ENCODE results near the gene MYO19. TPM values are rescaled to one million over a fixed set of nuclear protein-coding genes. Genes with fewer than 3 reads are reported as not detected.

The MYO19 gene, protein sequence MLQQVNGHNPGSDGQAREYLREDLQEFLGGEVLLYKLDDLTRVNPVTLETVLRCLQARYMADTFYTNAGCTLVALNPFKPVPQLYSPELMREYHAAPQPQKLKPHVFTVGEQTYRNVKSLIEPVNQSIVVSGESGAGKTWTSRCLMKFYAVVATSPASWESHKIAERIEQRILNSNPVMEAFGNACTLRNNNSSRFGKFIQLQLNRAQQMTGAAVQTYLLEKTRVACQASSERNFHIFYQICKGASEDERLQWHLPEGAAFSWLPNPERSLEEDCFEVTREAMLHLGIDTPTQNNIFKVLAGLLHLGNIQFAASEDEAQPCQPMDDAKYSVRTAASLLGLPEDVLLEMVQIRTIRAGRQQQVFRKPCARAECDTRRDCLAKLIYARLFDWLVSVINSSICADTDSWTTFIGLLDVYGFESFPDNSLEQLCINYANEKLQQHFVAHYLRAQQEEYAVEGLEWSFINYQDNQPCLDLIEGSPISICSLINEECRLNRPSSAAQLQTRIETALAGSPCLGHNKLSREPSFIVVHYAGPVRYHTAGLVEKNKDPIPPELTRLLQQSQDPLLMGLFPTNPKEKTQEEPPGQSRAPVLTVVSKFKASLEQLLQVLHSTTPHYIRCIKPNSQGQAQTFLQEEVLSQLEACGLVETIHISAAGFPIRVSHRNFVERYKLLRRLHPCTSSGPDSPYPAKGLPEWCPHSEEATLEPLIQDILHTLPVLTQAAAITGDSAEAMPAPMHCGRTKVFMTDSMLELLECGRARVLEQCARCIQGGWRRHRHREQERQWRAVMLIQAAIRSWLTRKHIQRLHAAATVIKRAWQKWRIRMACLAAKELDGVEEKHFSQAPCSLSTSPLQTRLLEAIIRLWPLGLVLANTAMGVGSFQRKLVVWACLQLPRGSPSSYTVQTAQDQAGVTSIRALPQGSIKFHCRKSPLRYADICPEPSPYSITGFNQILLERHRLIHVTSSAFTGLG
- 65.8 and 65.9 TPM in 2 replicates for total RNA-seq
- long read RNA-seq, full-length matches to known transcripts: 48 of 86 reads
- long read RNA-seq, partial matches to known transcripts: 17 of 86 reads
- long read RNA-seq, other reads (novel, unspliced or antisense): 21 of 86 reads

DNA sequence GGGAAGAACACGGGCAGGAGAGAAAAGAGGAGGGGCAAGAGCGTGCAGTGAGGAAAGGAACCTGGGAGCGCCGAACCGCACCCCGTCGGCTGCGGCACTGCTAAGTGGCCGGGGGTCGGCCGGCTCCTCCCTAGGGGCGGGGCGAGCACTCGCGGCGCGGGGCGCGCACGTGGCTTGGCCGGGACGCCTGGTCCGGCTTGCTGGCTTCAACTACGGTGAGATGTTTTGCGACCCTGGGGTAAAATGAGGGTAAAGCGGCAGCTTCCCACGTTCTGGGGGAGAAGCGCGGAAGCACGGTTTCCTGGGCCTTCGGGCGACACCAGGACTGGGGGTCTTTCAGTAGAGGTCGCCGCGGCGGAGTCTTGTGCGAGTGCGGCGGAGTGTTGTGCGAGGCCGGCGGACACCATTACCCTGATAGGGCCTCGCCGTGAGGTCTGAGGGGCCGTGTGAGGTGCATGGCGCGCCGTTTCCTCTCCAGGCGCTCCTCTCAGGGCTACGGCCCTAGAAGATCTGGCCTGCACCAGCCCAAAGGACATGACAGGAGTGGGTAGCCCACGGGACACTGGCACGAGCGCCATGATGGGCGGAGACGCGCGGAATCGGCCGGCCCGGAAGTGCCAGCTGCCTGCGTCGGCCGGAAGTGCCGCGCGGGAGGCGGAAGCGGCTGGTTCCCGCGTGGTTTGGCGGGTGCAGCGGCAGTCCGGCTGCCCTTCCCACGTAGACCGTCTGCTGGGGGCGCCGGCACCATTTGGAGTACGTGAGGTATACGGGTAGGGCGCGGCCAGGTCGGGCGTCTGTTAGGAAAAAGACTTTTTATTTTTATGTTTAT, at the start of gene MYO19, which contains the start of gene PIGW:
Gene MYO19 (minus strand): TSS at position 29 of the 829 bp plus-strand sequence. CDS start 2,330 bp downstream, outside the sequence.
Gene PIGW (plus strand): TSS at position 148 of the 829 bp plus-strand sequence. CDS start 2,115 bp downstream, outside the sequence.
- peaks cover 13% of the 10 kb centered on the region for H3K4me1 Mint-ChIP-seq (ENCODE audit: unreplicated experiment)
- peak within 1 kb of the TSS; percentile 98 for H3K27ac Mint-ChIP-seq (ENCODE audit: unreplicated experiment)
- H3K9me3 Mint-ChIP-seq (ENCODE audit: unreplicated experiment): no peaks in the 10 kb centered on the region
- DNase-seq (ENCODE audit: extremely low spot score, unreplicated experiment): peak; percentile 95
- no peak for TF ChIP-seq CTCF (IDR thresholded peaks at IDR 0.05)
- H3K4me3 Mint-ChIP-seq (ENCODE audit: unreplicated experiment): peak within 1 kb of the TSS; percentile 94
- no peaks in the 10 kb centered on the region for H3K27me3 Mint-ChIP-seq (ENCODE audit: unreplicated experiment)
- H3K36me3 Mint-ChIP-seq (ENCODE audit: unreplicated experiment): peaks cover 9% of the 10 kb centered on the region

DNA sequence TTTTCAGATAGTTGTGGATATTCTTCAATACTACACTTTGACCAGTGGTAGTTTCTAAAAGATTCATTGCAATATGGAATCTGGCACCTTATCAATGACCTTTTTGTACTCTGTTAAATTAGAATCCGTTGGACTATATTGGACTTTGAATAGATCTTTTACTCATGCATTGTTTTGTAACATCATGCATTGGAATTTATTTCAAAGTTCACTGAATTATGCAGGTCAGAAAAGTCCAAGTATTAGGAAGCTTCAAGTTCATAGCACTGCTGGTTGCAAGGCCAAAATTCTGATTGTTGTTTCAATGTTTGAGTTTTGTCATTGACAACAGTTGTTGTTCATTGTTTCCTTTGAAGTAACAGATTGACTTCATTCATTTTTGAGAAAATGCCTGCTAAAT, 49.1 kb upstream of the MYO19 start:
- Mint-ChIP-seq H3K9me3 (ENCODE audit: unreplicated experiment) (no peaks in the 10 kb centered on the region), H3K36me3 (ENCODE audit: unreplicated experiment) (peaks cover 29% of the 10 kb centered on the region), H3K27ac (ENCODE audit: unreplicated experiment) (no peak overlapping the region), H3K4me1 (ENCODE audit: unreplicated experiment) (no peaks in the 10 kb centered on the region), H3K4me3 (ENCODE audit: unreplicated experiment) (no peak overlapping the region), H3K27me3 (ENCODE audit: unreplicated experiment) (no peaks in the 10 kb centered on the region)
- no peak for DNase-seq (ENCODE audit: extremely low spot score, unreplicated experiment)
- TF ChIP-seq CTCF (IDR thresholded peaks at IDR 0.05): no peak

- Mint-ChIP-seq H3K4me1 (ENCODE audit: unreplicated experiment) (no peaks in the 10 kb centered on the region), H3K4me3 (ENCODE audit: unreplicated experiment) (no peak overlapping the region), H3K27ac (ENCODE audit: unreplicated experiment) (no peak overlapping the region), H3K9me3 (ENCODE audit: unreplicated experiment) (no peaks in the 10 kb centered on the region), H3K36me3 (ENCODE audit: unreplicated experiment) (peaks cover 28% of the 10 kb centered on the region), H3K27me3 (ENCODE audit: unreplicated experiment) (no peaks in the 10 kb centered on the region)
- TF ChIP-seq CTCF (IDR thresholded peaks at IDR 0.05): no peak
- no peak for DNase-seq (ENCODE audit: extremely low spot score, unreplicated experiment)
Observed at GRCh38 chr17:36578671-36579070, 44.0 kb upstream of the MYO19 start.

- no peak overlapping the region for H3K4me3 Mint-ChIP-seq (ENCODE audit: unreplicated experiment)
- H3K4me1 Mint-ChIP-seq (ENCODE audit: unreplicated experiment): no peaks in the 10 kb centered on the region
- H3K36me3 Mint-ChIP-seq (ENCODE audit: unreplicated experiment): peaks cover 23% of the 10 kb centered on the region
- TF ChIP-seq CTCF (IDR thresholded peaks at IDR 0.05): no peak
- H3K27ac Mint-ChIP-seq (ENCODE audit: unreplicated experiment): no peak overlapping the region
- DNase-seq (ENCODE audit: extremely low spot score, unreplicated experiment): no peak
- no peaks in the 10 kb centered on the region for H3K27me3 Mint-ChIP-seq (ENCODE audit: unreplicated experiment)
- H3K9me3 Mint-ChIP-seq (ENCODE audit: unreplicated experiment): no peaks in the 10 kb centered on the region
Observed at GRCh38 chr17:36576793-36577192, 42.1 kb upstream of the MYO19 start.

Measured in osteocyte (in vitro differentiated cells).